Esophagus mucosa (tissue), 1 donor: ENCODE results near the gene CCDC88C. TPM values are rescaled to one million over a fixed set of nuclear protein-coding genes. Genes with fewer than 3 reads are reported as not detected.

ENCODE experiments used
- ATAC-seq: fragments of 200-7000 bp; cut with Tn5 transposase; one replicate; pipeline ENCODE4 v1.9.1; 2020
- total RNA-seq: library from RNA; stranded (reverse); gene quantifications from one replicate; pipeline ENCODE4 v1.2.4, GENCODE V29; 2023
- donor health status: DM: yes; HTN: yes; CAD: no.

CCDC88C gene
- total RNA-seq, 1 donor from 2014 or later: 26.7 TPM

DNA sequence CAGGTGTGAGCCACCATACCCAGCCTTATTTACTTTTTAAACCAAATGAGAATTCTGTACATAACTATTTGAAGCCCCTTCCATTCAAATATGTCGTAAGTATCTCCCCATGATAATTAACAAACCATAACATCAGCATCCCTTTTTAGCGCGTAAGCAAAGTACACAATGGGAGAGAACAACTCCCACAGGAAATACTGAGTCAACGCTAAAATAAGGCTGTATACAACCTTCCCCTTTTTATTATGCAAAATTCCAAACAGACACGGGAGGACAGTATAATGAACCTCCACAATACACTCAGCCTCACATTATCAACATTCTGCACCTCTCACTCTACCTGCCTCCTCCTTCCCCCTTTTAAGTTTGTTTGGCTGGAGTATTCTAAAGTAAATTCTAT lies 73.5 kb downstream of the CCDC88C start:
- no peak for ATAC-seq

GRCh38 chr14:91343051-91343450 lies 74.6 kb downstream of the CCDC88C start:
- ATAC-seq: no peak

DNA sequence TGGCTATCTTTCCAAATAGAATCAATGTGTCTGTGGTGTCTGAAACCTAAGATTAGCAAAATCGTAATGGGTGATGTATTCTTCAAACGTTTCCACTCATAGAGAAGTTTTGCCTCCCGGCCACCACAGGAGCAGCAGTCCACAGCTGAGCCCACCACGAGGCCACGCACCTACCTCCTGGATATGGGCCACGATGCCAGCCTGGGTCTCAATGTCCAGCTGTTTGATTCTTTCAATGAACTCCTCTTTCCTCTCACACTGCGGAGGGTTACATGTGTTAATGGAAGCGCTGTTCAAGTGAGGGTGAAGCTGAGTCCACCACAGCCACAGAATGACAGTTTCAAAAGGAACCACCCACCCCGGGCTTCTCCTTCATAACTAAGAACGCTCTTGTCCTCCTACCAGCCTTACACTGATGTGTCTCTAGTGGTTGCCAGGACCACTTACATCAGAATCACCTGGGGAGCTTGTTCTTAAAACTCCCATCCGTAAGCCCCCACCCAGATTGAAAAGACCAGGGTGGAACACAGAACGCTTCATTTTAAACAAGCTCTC lies 75.3 kb downstream of the CCDC88C start:
- no peak for ATAC-seq

- no peak for ATAC-seq
Measured at GRCh38 chr14:91341751-91342154, 75.9 kb downstream of the CCDC88C start.

DNA sequence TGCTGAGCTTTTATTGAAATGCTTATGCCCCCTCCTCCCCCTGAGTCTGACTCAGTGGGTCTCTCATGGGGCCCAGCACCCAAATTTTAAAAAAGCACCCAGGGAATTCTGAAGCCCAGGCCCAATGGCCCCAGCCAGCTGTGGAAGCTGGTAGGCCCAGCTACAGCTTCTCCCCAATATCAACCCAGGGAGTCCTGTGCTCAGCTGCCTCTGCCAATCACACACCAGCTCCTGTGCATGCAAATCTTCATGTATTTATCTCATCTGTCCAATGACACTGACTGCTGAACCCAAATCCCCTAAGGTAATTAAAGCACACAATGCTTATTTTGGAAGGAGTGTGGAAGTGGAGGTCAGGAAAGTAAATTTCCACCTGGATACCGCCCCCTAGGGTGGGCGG lies 76.3 kb downstream of the CCDC88C start:
- no peak for ATAC-seq

- peak; percentile 25 for ATAC-seq
Measured at GRCh38 chr14:91339671-91340369, 77.8 kb downstream of the CCDC88C start.

- ATAC-seq: peak; percentile 5
Measured at GRCh38 chr14:91339076-91339475, 78.5 kb downstream of the CCDC88C start.

GRCh38 chr14:91338379-91338778 lies 79.2 kb downstream of the CCDC88C start:
- no peak for ATAC-seq

DNA sequence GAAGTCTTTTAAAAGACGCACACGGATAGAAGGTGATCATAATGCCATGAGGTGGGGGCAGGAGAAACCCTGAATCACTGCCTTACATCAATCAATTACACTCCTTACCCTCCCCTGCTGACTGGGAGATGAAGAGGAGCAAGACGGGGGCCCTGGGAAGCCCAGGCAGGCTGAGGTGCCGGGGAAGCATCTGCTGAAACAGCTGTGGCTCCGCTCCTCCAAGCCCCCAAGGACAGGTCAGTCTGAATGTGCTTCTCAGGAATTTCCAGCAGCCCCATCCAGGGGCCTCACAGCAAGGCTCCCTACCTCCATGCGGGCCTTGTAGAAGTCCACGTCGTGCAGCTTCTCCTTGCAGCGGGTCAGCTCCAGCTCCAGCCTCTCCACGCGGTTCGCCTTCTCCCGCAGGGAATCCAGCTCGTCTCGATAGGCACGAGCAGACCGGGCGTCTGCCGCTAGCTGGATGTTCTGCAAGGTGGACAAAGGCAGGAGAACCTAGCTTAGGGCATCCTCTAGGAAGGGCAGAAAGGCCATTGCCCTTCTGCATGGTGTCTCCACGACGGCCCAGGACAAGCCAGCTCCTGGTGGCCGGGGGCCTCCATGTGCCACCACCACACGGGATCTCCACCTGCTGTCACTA lies 79.8 kb downstream of the CCDC88C start:
- ATAC-seq: no peak

- no peak for ATAC-seq
Measured at GRCh38 chr14:91336093-91336450, 81.5 kb downstream of the CCDC88C start.

GRCh38 chr14:91335191-91336092 lies 82.2 kb downstream of the CCDC88C start:
- no peak for ATAC-seq

DNA sequence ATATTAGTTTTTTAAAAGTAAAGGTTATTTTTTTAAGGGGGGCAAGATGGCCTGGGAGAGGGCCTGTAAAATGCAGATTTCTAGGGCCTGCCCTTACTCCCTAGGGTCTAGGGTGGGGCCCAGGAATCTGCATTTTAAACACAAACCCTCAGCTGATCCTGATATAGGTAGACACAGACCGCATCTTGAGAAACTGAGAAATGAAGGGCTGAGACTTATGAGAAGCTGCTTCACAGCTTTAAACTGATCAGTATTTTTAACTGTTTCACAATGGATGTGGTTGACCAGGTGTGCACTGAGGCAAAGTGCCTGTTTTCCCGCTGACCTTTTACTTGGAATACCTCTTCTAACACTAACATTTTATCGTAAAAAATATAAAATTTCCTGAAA lies 84.0 kb downstream of the CCDC88C start:
- no peak for ATAC-seq

DNA sequence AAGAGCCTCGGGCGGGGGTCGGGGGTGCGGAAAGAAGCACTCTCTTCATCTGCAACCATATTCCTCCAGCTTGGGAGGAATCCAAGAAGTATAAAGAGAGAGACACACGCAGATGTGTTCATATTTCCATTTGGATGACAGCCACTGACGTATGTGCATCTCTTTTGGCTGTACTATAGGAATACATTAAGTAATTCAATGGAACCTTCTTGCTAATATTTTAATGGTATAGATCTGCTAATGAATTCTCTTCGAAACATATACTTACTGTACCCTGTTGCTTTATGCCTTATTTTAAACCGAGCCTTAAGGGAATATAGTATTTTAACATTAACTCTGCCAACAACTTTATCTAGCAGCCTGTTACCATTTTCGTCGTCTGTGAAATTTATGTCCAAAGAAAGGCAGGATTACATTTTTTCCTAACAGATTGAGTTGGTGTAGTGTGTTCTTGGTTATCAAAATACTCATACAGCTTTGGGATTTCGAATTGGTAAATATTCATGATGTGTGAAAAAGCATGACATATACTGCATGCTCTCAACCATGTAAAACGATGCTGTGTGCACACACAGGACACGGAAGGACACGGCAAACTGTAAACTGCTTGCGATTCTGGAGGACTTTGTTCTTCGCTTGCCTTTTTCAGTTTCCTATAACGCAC lies 84.5 kb downstream of the CCDC88C start:
- no peak for ATAC-seq

DNA sequence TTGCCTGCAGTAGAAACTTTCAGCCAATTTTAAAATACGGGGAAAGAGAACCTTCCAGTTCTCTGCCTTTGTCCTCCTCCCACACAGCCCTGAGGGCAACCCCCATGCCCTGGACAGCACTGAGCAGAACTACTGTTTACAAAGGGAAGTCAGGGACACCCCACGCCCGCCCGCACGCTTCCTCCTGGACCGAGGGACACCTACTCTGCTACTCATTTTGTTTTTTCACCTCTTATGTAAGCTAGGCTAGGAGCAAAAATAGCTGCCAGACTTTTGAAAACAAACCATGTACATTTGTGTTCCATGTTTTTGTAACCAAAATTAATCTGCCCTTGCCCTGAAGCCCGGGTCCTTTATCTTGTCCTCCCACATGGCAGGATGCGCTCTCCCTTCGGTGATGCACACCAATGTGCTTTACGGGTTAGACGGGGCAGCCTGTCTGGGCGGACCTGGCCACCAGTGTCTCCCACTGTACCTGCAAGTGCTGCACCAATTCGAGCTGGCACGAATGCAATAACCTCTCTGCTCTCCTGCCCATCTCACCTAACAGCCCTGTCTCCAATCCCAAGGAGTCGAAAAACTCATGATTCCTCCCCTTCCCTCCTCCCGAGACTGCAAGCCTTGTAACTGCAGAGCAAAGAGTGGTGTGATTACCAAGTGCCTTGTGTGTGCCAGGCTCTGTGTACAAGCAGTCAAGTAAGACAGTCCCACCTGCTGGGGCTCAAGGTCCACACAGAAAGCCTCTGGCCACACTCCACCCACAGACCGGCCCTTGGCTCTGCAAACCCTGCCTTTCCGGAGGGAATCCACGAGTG lies 85.2 kb downstream of the CCDC88C start:
- no peak for ATAC-seq

- peak; percentile 12 for ATAC-seq
Measured at GRCh38 chr14:91331721-91332120, 85.9 kb downstream of the CCDC88C start.

GRCh38 chr14:91330856-91331255 lies 86.8 kb downstream of the CCDC88C start:
- ATAC-seq: no peak

DNA sequence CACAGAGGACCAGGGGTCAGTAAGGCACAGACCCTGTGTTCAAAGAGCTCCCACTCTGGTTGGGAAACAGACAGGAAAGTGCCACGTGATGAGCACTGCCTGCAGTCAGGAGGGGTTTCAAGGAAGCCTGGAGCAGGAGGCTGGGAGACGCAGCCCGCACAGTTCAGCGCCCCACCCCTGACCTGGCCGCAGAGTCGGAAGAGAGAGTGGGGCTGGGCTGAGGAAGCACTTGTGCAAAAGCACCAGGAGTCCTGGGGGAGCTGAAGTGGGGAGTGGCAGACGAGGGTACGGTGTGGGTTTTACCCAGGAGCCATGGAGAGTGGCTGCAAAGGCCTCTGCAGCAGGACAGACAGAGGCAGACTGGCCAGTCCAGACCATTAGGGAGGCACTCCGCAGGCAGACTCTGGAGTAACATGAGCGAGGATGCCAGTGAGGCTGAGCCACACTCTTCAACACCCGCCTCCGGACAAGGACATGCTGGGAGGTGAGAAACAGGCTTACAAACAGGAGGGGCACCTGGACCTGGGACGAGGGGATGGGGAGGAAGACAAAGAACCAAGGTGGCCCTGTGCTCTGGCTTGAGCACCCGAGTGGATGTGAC lies 87.4 kb downstream of the CCDC88C start:
- no peak for ATAC-seq

GRCh38 chr14:91329486-91330014 lies 88.1 kb downstream of the CCDC88C start:
- ATAC-seq: no peak

DNA sequence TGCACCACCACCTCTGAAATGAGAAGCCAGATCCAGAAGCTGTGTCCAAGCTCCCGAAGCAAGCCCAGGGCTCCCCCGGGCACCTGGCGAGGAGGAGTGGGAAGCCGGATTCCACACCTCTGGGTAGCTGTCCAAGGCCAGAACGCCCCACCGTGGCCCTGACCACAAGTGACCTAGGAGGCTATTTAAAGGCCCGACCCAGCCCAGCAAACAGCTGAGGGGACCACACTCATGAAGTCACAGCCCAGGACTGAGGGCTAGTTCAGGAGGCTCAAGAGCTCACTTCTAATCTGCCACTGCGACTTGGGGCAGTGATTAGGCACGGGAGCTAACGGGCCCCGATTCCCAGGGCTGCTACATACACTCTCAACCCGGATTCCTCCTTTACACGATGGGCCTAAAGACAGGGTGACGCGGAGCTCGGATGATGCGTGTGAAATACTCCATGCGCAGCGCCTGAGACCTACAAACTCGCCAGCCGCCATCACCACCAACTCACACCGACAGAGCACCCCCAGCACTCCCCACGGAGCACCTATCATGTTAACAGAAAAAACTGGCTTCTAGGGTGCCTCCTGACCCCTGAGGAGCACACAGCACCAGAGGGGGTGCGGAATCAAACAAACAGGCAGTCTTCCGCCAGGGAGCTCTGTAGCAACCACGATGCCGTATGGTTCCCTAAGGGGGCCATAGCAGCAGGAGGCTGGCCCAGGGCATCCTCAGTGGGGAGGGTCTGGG lies 89.1 kb downstream of the CCDC88C start:
- ATAC-seq: no peak

DNA sequence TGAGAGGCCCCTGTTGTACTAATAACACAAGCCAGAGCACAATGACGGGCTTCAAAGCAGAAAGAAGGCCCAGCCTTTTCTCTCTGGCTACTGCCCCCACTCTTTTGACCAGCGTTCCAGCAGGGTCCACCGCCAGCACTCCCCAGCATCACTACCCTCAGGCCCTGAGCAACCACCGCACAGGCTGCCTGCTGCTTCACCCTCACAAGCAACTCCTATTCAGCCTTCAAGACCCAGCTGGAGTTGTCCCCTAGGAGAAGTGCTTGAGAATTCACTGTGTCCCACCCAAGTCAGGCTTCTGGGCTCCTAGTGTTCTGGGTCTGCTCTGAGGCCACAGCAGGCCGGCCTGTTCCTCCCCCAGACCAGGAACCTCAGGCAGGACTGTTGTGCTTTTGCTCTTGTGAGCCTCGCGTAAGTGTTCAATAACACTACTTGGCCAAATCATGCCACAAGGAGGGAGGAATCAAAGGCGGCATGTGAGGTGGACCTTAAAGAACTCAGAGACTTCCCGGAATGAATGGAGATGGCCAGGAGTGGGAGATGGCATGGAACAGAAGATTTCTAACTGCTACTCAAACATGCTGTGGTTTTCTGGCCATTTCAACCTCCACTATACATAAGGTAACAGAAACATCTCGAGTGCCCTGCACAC lies 89.8 kb downstream of the CCDC88C start:
- no peak for ATAC-seq
